Fibroblast of mammary gland (primary cell): Measurements from ENCODE around the gene NANOS3.
"Not testable (repeated sequence)": the region's sequence is repeated elsewhere in the genome, so short reads cannot be mapped to it uniquely, and the experiment has no call there.

ENCODE experiments used
- DNase-seq: peaks from one replicate; pipeline ENCODE4 v3.0.0-alpha.2; 2010; ENCODE audit warnings: low read depth
- H3K4me3 ChIP-seq: 2 replicates; pipeline ENCODE4 v1.5.1; 2011; ENCODE audit warnings: low read depth, mild to moderate bottlenecking, low read length, moderate library complexity; ENCODE audit not compliant: control insufficient read depth
- CTCF ChIP-seq: conservative IDR thresholded peaks from 2 replicates; pipeline ENCODE4 v1.5.1; 2011; ENCODE audit warnings: low read depth, low read length, inconsistent platforms; ENCODE audit not compliant: control insufficient read depth, insufficient read depth

NANOS3 gene

DNA sequence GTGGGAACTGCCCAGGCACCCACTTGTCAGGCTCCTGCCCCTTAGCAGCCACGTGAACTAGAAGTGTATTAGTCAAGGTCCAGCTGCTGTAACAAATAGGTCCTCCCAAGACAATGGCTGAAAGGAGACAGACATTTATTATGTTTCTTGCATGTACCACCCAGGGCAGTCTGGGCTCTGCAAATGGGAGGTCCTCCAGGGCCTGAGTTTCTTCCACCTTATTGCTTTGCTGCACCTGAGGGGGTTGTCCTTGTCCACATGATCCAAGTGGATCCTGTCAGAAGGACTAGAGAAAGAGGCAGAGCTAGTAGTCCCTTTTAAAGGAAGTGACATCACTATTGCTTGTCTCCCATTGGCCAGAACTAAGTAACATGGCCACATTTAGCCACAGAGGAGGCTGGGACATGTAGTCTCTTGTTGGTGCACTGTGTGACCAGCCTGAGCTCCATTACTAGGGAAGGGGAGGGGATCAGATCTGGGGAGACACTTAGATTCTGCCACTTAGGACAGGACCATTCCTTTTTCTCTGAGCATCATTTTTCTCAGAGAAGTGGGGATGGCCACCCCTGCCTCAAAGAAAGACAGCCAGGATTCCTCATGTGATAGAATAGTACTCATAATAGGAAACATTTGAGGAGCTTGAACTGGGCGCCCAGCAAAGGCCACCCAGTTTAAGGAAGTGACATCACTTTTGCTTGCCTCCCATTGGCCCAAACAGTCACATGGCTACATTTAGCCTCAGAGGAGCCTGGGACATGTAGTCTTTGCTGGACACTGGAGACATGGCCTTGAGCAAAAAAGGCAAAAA, 44.2 kb downstream of the NANOS3 start:
- no peak for TF ChIP-seq CTCF
- DNase-seq, result peak; percentile 64
- no peak overlapping the region for H3K4me3 ChIP-seq

GRCh38 chr19:13922118-13922517, 45.2 kb downstream of the NANOS3 start:
- DNase-seq, H3K4me3 ChIP-seq: not testable (repeated sequence)

DNA sequence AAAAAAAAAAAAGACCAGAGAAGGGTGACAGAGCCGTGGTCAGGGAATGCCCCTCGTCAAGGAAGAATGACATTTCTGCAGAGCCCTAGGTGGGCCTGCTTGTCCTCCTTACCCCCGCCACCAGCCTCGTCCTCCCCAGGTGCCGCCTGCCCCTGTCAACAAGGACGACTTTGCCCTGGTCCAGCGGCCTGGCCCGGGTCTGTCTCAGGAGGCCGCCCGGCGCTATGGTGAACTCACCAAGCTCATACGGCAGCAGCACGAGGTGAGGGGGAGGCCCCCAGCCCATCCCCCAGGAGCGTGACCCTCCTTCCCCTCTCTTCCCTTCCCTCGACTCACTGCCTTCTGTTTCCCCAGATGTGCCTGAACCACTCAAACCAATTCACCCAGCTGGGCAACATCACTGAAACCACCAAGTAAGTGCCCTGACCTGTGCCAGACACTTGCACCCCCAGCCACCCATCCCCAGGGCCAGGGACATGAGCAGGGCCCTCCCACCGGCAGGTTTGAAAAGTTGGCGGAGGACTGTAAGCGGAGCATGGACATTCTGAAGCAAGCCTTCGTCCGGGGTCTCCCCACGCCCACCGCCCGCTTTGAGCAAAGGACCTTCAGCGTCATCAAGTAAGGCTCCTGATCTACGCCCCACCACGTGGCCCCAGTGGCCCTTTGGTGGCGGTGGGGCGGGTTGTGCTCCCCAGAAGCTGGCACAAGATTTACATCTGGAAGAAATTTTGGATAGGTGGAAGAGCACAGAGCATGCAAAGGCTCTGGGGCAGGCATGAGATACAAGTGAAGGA, 46.5 kb downstream of the NANOS3 start:
- no peak overlapping the region for H3K4me3 ChIP-seq
- no peak for TF ChIP-seq CTCF
- no peak for DNase-seq

- no peak for TF ChIP-seq CTCF
- DNase-seq, result no peak
- no peak overlapping the region for H3K4me3 ChIP-seq
These were observed 49.1 kb downstream of the NANOS3 start for GRCh38 chr19:13926010-13926409.

- no peak for TF ChIP-seq CTCF
- DNase-seq, result no peak
- H3K4me3 ChIP-seq, result no peak overlapping the region
These were observed 49.8 kb downstream of the NANOS3 start for GRCh38 chr19:13926715-13927114.

GRCh38 chr19:13929340-13929739, 52.4 kb downstream of the NANOS3 start:
- TF ChIP-seq CTCF, result no peak
- no peak overlapping the region for H3K4me3 ChIP-seq
- DNase-seq, result no peak

GRCh38 chr19:13929956-13930355, 53.0 kb downstream of the NANOS3 start:
- no peak for DNase-seq
- H3K4me3 ChIP-seq, result no peak overlapping the region
- no peak for TF ChIP-seq CTCF
